Measurements from ENCODE around the gene CFP.

The CFP gene

DNA sequence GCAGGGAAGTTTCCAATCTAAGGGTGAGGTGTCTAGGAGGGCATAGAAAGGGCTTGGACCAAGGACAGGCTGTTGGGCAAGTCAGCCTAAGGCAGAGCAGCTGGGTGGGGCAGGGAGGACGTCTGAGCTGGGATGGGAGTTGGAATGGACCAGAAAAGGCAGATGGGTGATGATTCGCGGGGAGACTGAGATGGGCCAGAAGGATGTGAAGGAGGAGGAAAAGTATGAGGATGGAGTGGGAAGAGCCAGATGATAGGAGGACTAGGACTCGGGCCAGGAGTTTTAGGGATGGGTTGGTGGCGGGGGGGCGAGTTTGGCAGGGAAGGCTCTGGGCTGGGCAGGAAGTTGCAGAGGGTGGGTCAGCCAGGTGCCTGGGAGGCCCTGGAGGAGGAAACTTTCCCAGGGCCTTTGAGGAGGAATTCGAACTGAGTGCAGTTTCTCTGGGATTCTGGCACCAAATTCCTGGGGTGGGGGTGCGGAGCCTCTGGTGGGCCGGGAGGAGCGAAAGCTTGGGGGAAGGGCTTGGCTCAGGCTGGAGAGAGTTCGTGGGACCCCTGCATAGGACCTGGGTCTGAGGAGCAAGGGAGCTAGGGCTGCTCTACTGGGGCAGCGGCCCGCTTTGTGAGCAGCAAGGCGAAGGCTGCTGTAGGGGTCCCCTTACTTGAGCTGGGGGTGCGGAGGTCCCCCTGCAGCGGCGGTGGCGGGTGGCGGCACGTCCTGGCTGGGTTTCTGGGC, 56.2 kb downstream of the CFP start:
- DNase-seq, result no peak

All from NCI-H446 (cell line).